Measurements from ENCODE around the gene ACTN4.
A peak's percentile ranks its signal among the peaks of the same experiment; 100 is the strongest.

The ACTN4 gene

DNA sequence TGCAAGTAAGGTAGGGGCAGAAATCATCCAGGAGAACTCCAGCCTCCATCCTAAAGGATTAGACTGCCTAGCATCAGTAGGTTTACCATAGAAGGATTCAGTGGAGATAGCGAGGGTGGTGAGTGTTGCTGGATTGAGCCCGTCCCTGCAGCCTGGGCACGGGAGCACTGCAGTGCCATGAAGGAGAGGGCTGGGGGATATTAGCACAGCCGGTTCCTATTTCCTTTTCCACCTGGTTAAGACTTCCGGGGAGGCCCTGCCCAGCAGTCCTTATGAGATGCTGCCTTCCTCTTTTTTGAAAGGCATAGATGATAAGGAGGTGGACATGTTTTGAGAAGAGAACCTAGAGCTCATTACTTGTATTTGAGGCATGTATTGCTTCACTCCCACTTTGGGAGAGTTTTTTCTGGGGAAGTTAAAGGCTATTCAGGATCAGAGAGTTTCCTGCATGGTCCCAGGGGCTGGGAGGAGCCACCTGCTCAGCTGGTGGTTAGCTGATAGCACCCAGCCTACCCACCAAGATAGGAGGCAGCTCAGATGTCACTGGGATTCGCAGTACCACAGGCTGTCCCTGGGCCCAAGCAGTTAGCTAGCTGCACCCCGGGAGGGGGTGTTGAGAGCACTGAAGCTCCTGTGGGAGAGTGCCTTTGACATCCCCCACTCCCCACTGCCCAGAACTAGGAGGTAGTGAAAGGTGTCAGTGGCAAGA lies 17.2 kb downstream of the ACTN4 start:
- DNase-seq (ENCODE audit: low spot score): no peak
- TF ChIP-seq, protein P1, sequence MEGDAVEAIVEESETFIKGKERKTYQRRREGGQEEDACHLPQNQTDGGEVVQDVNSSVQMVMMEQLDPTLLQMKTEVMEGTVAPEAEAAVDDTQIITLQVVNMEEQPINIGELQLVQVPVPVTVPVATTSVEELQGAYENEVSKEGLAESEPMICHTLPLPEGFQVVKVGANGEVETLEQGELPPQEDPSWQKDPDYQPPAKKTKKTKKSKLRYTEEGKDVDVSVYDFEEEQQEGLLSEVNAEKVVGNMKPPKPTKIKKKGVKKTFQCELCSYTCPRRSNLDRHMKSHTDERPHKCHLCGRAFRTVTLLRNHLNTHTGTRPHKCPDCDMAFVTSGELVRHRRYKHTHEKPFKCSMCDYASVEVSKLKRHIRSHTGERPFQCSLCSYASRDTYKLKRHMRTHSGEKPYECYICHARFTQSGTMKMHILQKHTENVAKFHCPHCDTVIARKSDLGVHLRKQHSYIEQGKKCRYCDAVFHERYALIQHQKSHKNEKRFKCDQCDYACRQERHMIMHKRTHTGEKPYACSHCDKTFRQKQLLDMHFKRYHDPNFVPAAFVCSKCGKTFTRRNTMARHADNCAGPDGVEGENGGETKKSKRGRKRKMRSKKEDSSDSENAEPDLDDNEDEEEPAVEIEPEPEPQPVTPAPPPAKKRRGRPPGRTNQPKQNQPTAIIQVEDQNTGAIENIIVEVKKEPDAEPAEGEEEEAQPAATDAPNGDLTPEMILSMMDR (IDR thresholded peaks at IDR 0.05; ENCODE audit: borderline replicate concordance, control extremely low read depth, extremely low read depth, insufficient read depth, missing control alignments): no peak
- in situ Hi-C loops (cut with MboI; ENCODE audit: low sequenced_read_pairs, unreplicated experiment): no loop called here

DNA sequence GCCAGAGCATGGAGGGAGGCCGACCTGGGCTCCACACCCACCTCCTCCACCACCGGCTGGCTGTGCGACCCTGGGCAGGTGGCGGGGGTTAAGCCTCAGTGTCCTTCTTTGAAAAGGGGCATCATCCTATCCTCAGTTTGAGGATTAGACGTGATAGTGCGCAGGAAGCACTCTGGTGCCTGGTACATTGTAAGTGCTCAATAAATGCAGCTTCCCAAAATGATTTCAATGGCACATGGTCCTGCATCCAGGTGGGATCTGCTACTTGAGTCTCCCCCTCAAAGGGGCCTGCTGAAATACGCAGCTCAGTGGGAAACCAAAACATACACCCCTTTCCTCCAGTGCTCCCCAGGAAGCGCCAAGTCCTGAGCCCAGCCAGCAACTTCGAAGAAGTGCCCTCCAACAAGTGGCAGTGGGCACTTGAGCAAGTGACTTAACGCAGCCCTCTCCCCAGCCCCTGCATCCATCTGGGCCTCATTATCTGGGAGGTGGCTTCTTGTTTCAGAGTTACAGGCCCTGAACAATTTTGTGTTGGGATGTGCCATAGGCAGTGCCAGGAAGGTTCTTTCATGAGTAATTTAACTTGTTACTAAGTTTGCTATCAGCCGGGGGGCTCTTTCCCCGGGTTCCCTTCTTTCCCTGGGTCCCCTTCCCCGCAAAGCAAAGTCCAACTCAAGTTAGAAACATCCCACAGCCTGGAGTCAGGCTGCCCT lies 17.9 kb downstream of the ACTN4 start:
- DNase-seq (ENCODE audit: low spot score): no peak
- TF ChIP-seq, protein P1 (IDR thresholded peaks at IDR 0.05; ENCODE audit: borderline replicate concordance, control extremely low read depth, extremely low read depth, insufficient read depth, missing control alignments): no peak

DNA sequence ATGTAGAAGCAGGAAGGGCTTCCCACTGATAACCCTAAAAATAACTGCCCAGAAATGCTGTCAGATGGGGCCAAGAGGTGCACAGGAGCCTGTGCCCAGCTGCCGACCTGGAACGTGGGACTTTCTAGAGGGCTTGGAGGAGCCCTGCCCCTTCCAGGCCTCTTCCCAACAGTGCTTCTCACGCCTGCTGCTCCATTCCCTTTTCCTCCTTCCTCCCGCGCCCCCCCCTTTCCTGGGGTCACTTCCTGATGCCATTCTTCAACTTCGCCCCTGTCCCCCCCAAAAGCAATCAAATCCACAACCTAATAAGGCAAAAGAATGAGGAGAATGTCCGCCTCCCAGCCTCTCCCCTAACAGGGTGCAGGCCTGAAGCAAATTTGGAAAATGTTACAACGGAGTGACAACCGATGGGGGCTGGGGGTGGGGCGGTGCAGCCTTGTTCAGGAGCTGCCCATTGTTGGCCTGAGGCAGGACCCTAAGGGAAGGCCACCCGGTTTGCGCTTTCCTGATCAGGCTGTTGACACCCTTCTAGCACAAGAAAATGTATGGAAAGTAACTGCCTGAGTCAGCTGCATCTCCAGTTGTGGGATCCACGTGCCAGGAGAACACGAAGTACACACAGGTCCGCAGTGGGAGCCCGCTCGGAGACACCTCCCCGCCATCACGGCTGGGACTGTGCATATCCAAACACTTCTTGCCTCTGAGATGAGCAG lies 18.7 kb downstream of the ACTN4 start:
- DNase-seq (ENCODE audit: low spot score): no peak
- in situ Hi-C loops (cut with MboI; ENCODE audit: low sequenced_read_pairs, unreplicated experiment): no loop called here

More for the DNA sequence above, 17.9 kb downstream of the ACTN4 start:
- in situ Hi-C loops (cut with MboI; ENCODE audit: low sequenced_read_pairs, unreplicated experiment): no loop called here

DNA sequence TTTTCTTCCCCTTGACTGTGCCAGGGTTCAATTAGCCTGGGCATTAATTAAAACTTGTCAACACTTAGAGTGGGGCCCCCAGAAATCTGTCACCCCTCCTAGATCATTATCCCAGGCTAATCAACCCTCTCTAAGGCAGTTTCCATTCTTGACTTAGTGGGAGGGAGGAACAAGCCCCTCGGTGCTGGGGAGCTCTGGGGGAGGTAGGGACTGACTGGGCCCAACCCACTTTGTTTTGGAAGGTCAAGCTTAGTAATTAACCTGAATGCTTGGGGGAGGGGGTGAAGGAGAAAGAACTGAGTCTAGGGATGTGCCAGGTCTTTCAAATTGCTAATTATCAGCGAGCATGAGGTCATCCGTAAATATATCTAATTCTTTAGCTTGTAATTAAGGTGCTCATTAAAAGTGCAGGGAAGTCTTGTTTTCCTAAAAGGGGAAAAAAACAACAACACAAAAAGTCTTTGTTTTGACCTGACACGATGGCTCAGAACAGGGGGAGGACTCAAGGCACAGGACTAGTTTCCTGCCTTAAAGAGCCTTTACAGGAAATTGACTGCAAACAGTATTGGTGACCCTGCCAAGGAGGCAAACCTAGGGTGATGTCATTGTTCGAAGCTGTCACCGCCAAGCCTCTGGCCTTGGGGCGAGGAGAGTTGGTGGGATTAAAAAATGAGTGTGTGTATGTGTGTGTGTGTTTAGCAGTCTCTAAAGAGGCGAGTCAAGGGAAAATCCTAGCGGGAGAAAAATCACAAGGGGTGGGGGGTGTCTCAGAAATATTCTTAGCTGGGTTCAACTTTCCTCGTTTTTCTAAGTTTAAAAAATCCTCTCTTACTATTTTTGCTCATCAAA lies 19.4 kb downstream of the ACTN4 start:
- in situ Hi-C loops (cut with MboI; ENCODE audit: low sequenced_read_pairs, unreplicated experiment): no loop called here
- TF ChIP-seq, protein P1 (IDR thresholded peaks at IDR 0.05; ENCODE audit: borderline replicate concordance, control extremely low read depth, extremely low read depth, insufficient read depth, missing control alignments): no peak
- DNase-seq (ENCODE audit: low spot score): peak; percentile 76

More for the DNA sequence above, 18.7 kb downstream of the ACTN4 start:
- TF ChIP-seq, protein P1 (IDR thresholded peaks at IDR 0.05; ENCODE audit: borderline replicate concordance, control extremely low read depth, extremely low read depth, insufficient read depth, missing control alignments): no peak

DNA sequence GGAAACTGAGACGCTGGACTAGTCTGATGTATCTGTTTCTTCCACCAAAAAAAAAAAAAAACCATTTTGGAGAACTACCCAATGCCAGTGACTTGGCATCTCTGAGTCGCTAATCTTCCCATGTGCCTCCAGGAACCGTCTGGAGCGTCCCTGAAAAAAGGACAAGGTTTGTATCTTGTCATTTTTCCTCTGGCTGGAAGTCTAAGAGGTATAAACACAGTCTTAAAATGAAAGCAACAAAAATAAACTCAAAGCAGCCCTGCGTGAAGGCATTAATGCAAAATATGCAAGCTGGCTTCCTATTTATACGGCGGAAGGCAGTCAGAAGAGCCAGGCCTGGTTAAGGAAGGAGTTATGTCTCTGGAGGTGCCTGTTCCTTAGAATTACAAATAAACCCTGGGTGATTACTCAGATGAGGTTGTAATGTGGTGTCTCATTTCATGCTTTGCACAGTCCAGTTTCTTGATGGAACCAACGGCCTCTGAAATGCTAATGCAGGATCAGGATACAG lies 20.3 kb downstream of the ACTN4 start:
- TF ChIP-seq, protein P1 (IDR thresholded peaks at IDR 0.05; ENCODE audit: borderline replicate concordance, control extremely low read depth, extremely low read depth, insufficient read depth, missing control alignments): no peak
- no peak for DNase-seq (ENCODE audit: low spot score)
- in situ Hi-C loops (cut with MboI; ENCODE audit: low sequenced_read_pairs, unreplicated experiment): no loop called here

All from GM13976 (cell line).